Posterior cingulate gyrus (tissue), 11 donors: ENCODE results near the gene GFM1.

Experiments used
- DNase-seq, 10 donors: peaks; one replicate each; pipeline versions ENCODE4 v3.0.0 to v3.0.0-alpha.2; 2020 to 2021; ENCODE audit warnings: mixed read lengths in 3 of 10
- intact Hi-C: fragments of 100-400 bp; cut with DNase I; formaldehyde crosslinking; loops from one replicate; pipeline ENCODE4 v1.15.1; 2023

Gene GFM1

DNA sequence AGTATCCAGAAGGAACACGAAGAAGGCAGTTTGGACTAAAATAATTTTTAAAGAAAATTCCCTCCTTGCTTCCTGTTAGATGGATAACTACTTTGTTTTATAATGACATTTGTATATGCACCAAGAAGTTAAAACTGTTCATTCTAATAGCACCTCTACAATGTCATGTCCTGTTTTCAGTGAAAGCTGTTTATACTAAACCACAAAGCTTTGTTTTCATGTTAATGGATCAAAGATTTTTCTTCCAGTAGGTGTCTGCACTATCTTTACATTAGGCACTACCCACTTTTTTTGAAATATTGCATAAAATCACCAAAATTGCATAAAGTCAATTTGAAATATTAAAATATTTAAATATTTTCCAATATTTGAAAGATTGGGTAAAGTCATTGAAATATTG is 77.8 kb downstream of the GFM1 start:
- DNase-seq, result no peak
- intact Hi-C loops, result no loop called here

DNA sequence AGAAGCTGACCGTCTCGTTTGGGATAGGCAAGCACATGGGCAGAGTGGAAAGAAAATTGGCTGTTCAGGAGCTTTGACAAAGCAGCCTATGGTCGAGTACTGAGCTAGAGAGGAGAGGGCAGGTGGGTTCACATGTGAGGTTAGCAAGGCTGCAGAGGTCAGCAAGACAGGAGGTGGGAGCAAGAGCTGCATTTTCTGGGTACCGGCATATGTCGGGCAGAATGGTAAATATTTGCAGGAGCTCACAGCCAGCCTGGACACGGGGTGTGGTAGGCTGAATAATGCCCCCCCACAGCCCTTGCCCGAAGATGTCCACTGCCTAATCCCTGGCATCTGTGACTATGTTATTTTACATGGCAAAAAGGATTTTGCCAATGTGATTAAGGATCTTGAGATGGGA is 79.7 kb downstream of the GFM1 start:
- intact Hi-C loops, result no loop called here

DNA sequence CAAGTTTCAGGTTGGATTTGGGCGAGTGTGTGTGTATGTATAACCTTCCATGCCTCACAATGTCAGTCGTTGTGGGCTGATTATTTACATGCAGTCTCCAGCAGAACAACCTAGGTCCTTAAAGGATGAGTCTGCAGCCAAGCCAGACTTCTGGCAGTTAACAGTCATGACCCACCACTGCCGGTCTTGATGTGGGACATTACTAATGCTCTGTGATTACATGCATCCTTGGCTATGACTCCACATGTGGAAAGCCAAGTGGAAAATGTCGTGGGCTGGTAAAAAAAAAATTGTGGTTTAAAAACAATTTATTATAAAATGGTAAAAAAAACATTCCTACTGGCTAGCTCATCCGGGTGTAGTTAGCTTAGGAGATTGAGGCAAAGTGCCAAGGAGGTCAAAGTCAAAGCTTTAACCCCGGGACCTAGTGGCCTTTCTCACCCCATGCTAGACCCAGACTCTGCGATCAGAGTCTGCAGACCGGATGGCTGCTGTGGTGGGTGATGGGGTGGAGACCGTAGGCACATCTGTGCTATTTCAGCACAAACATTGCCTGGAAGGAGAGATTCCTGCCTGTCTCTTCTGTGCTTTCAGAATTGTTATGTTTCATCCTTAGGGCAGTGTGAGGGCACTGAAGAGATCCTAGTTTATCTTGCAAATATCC is 81.2 kb downstream of the GFM1 start:
- no peak for DNase-seq
- intact Hi-C loops, result loop anchor here (2.0 kb wide), 1 partner anchor 65 kb away; no protein-coding TSS in a partner anchor

More for the DNA sequence above, 79.7 kb downstream of the GFM1 start:
- DNase-seq, result no peak

DNA sequence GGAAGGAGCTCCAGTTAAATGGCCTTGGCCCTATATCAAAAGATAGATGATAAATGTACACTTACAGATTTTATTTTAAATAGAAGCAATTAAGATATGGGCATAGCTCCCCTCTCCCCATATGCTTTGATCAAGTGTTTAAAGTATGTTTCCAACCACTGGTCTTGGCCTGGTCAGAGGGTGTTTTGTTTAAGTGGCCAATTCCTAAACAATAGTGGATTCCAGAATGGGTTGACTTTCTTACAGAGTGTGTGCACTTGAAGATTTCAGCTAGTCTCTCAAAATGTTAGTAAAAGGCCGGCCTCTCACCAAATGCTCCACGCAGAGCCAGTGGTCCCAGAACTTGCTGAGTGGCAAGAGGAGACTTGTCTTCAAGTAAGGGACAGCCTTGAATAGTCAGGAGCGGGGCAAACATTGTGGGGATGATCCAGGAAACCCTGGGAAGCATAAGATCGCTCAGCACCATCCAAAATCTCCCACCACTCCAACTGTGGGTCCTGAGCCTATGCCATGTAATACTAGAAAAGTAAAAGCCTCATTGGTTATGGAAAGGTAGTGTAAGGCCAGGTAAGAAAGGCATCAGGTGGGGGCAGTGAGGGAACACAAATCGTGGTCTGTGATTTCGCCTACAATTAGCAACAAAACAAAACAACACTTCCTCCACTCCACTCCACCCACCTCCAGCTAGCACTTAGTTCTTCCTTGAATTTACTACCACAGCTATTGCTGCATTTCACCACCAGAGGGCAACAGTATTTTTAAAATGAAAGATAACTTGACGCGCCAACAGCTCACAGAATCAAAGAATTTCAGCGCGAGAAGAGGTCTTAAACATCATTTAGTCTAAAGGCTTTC is 83.1 kb downstream of the GFM1 start:
- intact Hi-C loops, result loop anchor here (2.0 kb wide), 1 partner anchor 63 kb away; no protein-coding TSS in a partner anchor
- DNase-seq, result peak in 1 of 10 donors; percentile 38

DNA sequence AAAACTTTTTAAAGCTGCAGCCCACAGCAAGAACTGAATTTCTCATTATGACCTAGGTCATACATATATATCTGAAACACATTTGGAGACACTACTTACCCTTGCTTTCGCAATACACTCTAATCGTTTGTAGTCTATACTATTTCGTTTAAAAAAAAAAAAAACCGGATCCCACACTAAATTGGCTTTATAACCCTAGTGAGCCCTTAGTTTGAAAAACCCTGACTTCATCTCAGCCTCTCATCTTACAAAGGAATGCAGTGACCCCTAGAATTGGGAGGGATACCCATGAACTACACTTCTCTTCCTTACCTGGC is 83.7 kb downstream of the GFM1 start:
- intact Hi-C loops, result no loop called here
- no peak for DNase-seq

DNA sequence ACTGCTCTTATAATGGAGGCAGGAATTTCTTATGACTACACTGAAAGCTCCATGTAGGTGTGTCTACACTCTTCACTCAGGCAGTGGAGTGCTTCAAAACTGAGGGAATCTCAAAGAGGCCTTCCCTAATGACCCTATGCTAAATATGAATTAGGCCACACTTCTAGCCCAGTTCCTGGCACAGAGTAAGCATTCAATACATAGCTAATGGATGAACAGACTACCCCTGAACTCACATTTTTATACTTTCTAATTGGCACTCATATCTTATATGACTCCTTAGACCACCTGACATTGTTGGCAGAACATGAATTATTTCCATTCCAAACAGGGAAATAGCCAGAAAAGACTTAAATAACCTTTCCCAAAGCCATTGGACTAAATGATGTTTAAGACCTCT is 84.5 kb downstream of the GFM1 start:
- no peak for DNase-seq
- intact Hi-C loops, result no loop called here

DNA sequence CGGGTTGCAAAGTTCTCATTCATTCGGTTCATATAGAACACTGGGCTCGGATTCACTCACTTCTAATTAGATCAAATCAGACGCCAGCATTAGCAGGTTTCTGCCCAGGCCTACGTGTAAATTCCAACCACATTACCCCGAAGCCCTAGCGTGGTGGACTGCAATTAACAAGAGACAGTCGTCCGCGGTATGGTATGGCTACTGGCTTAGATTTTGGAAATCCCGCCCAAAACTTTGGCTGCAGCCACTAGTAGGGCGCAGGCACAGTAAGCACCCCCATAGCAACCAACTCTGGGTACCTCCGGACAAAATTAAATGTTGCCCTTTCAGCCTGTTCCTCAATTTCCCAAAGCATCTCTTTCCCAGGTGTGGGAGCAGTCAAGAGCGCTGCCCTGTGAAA is 87.2 kb downstream of the GFM1 start:
- no peak for DNase-seq
- intact Hi-C loops, result no loop called here

DNA sequence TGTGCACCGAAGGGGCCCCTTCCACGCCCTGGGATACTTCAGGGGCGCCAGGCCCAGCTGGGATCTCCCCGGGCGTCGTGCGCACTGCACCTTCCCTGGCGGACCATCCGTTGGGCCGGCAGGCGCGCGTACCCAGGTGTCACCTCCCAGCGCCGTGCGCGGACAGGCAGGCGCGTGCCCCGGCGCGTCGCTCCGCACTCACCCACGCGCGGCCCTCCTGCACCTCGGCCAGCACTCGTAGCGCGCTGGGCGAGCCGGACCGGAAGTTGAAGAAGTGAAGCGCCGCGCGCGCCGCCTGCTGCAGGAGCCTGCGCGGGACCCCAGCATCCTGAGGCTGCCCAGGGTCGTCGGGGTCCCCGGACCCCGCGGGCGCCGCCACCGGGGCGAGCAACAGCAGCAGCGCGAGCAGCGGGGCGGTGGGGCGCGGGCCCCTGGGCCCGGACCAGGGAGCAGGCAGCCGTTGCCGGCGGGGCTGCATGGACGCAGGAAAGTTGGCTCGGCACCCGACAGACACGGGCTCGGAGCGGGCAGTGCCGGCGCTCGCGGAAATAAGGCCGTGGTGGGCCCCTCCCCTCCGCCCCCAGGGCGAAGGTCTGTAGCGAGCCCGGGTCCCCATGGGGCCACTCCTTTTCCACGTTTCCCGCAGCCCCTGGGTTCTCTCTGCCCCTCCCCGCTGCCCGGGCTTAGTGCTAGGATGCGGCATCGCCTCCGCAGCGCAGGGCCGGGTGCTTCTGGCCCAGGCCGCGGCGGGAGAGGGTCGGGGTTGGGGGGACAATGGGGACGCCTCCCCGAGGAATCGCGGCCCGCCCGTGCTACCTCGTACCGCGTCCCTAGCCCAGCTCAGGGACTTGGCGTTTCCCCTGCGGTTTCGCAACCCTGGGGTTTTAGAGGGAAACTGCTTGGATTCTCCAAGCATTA is 87.9 kb downstream of the GFM1 start, which contains the start of gene RARRES1:
RARRES1 (minus strand) TSS at position 520 of the 918 bp plus-strand sequence; CDS start at position 478, 42 bp downstream.
- intact Hi-C loops, result no loop called here
- peak in 9 of 10 donors; percentile 48 to 94 (median 59) for DNase-seq

DNA sequence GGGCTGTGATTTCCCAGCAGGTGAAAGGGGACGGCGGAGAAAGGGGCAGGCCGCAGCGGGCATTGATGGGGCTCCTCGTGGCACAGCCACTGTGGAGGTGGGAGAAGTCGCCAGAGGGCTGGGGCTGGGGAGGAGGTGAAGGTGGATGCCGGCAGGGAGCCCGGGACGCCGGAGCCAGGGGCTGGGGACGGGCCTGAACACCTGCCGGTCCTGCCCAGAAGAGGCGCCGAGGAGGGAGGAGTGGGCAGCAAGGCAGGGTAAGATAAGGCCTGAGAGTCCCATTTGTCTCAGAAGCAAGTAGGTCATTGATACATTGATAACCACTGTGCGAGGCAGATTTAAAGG is 88.5 kb downstream of the GFM1 start:
- DNase-seq, result peak in 1 of 10 donors; percentile 14
- intact Hi-C loops, result no loop called here

DNA sequence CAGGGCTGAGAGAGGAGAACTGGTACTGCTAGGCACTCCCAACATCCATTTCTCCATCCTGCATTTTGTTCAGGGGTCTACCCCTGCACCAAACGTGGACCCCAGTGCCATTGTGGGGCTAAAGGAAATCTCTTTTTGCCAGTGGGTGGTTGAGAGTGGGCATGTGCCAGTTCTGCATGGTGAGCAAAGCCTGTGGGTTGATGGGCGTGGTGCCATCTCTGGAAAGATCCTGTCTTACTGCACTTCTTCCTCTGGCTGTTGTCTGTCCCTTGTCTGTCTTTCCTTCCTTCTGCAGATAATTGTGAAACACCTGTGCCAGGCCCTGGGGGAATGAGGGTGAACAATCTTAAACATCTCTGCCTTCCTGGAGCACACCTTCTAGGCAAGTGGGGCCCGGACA is 89.3 kb downstream of the GFM1 start:
- intact Hi-C loops, result no loop called here
- DNase-seq, result no peak

DNA sequence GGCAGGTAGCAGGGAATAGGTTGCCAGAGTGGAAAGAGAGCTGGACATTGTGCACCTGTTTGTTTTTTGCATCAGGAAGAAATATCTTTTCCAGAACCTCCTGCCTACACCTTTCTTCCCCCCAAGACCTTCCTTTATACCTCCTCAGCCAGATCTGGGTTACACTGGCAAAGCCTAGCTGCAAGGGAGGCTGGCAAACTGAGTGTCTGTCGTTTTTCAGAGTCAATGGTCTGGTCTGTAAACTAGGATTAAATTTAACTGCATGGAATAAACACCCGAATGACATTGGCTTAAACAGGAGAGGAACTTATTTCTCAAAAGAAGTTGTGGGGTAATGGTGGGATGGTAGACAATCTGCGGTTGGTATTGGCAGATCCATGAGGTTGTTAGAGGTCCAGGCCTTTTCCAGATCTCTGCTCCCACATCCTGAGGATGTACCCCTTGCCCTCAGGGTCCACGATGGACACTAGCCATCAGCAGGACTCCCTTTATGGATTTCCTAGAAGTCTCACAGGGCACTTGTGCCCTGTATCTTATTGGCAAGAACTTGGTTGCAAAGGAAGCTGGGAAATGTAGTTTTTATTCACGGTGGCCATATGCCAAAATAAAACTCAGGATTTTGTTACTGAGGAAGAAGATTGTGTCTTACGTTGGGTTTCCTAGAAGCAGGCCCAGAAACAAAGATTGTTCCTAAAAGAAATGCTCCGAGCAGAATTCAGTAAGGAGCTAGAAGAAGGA is 91.1 kb downstream of the GFM1 start:
- intact Hi-C loops, result no loop called here

DNA sequence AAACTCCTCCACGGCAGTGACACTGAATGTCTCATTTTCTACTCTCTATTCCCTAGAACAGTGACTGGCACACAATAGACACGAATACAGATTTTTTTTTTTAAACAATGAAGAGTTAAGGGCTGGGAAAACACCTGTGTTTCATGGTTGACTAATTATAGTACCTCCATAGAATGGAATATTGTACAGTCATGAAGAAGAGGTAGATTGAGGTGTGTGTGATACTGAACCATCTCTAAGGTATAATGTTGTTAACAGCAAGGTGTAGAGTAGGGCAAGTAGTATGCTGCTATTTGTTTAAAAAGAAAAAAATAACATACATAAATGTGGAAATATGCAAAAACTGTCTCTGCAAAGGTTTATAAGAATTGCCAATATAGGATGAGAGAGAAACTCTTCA is 93.1 kb downstream of the GFM1 start:
- intact Hi-C loops, result no loop called here
- no peak for DNase-seq

More for the DNA sequence above, 91.1 kb downstream of the GFM1 start:
- no peak for DNase-seq

DNA sequence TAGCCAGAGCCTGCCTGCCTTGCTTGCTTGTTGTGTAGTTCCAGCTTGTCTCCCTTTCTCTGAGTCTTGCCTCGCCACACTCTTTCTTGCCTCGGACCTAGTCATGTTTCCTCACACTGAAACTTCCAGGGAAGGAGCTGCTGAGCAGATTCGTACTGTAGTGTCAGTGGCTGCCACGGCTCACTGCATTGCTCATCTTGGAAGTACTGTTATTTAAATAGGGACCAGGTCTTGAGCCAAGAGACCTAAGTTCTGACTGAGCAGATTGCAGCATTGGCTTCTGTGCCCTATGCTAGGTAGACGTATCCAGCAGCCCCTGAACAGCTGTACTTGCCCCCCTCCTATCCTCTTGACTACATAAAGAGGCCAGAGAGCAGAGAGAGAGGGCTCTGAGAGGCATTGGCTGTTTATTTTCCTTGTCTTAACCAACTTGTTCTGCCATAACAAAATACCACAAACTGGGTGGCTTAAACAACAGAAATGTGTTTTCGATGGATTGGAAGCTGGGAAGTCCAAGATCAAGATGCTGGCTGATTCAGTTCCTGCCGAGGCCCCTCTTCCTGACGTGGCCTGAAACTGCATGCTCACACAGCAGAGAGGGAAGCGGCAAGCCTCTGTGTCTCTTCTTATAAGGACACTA is 93.8 kb downstream of the GFM1 start:
- DNase-seq, result no peak
- intact Hi-C loops, result no loop called here

DNA sequence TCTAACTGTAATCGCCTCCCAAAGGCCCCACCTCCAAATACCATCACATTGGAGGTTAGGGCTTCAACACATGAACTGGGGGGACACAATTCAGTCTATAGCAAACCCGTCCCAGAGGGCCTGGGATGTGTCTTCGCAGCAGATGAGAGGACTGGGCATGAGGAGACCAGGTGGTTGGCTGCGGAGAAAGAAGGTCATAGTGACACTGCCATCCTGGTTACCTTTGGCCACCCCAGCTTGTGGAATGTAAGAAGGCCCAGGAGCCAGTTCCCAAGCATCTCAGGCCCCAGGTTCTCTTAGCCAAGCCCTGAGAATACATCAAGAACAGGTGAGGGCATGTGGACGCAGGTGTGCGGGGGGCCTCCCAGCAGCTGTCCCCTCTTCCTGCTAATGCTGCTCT is 94.3 kb downstream of the GFM1 start:
- DNase-seq, result no peak
- intact Hi-C loops, result no loop called here

DNA sequence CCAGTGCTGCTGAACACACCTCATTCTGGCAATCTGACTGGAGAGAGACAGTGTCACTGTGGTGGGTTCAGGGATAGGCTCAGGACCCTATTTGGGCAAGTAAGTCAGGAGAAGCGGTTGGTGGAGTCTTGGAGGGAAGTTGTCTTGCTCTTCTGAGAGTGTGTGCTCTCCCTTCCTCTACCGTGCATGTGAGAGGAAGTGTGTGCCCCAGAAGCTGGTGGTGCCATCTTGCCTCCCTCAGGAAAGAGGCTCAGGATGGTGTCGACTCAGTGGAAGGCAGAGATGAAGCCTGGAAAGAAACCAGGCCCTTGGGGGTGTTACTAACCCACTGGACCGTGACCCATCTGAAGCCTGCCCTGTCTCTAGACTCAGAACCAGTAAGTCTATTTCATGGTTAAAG is 94.8 kb downstream of the GFM1 start:
- intact Hi-C loops, result no loop called here
- DNase-seq, result no peak

DNA sequence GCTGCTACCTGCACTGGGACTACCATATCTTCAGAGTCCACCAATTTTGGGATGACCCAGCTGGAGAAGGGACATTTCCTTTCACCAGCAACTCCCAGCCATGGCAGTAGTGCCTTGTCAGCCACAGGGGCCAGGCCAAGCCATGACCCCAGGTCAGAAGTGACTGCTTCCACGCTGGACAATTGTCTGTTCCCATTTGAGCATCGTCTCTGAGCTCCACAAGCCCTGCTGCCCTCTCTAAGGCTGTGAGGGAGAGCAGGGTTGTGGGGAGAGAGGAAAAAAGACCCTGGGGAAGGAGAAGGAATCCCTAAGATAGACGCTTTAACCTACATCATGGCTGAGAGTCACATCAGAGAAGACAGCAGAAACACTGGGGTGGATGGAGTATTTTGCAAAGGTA is 95.3 kb downstream of the GFM1 start:
- DNase-seq, result no peak
- intact Hi-C loops, result no loop called here
